ENCODE data around the gene SETD2.
"Not testable (repeated sequence)": the region's sequence is repeated elsewhere in the genome, so short reads cannot be mapped to it uniquely, and the experiment has no call there.

Gene SETD2

GRCh38 chr3:47193871-47194859 lies 30.3 kb upstream of the SETD2 start:
- 100% methylated on average over 2 of the region's 4 CpGs for WGBS (ENCODE audit: insufficient coverage)
- Histone ChIP-seq H3K4me1 (ENCODE audit: control extremely low read depth in 1 of 4, control insufficient read depth in 4 of 4, insufficient read depth in 4 of 4, low read length in 3 of 4) (no peaks in the 10 kb centered on the region), H3K27ac (ENCODE audit: insufficient read depth in 1 of 2, low read depth in 1 of 2, low read length in 2 of 2, poor library complexity in 1 of 2, severe bottlenecking in 2 of 2) (no peak overlapping the region), H3K36me3 (ENCODE audit: control insufficient read depth in 4 of 4, insufficient read depth in 4 of 4, low read length in 3 of 4) (no peaks in the 10 kb centered on the region), H3K27me3 (replicated peaks in 2 of 5; ENCODE audit: control insufficient read depth in 4 of 5, insufficient read depth in 5 of 5, low read length in 4 of 5) (no peaks in the 10 kb centered on the region), H3K4me3 (ENCODE audit: control insufficient read depth in 1 of 7, extremely low read depth in 1 of 7, insufficient read depth in 4 of 7, low read depth in 2 of 7, low read length in 6 of 7) (no peak overlapping the region), H3K9me3 (ENCODE audit: control extremely low read depth in 1 of 5, control insufficient read depth in 4 of 5, insufficient read depth in 2 of 5, low read depth in 1 of 5, low read length in 4 of 5) (peaks cover 0 to 3% (median 0%) of the 10 kb centered on the region in 5 experiments)
- CTCF ChIA-PET, result interaction anchor here (1.1 to 1.5 kb wide), 2 partner anchors 15 to 69 kb away, joined by 3 read pairs; no protein-coding TSS in a partner anchor
- no peak for DNase-seq
- POLR2A ChIA-PET, result interaction anchor here (0.7 to 1.0 kb wide), 3 partner anchors 17 to 30 kb away, joined by 3 to 5 read pairs (median 3); partner anchors contain the start of gene SETD2

GRCh38 chr3:47186285-47186684 lies 22.4 kb upstream of the SETD2 start:
- H3K9me3 ChIP-seq (ENCODE audit: control extremely low read depth in 1 of 5, control insufficient read depth in 4 of 5, insufficient read depth in 2 of 5, low read depth in 1 of 5, low read length in 4 of 5), result no peaks in the 10 kb centered on the region
- no peak overlapping the region for H3K27ac ChIP-seq (ENCODE audit: insufficient read depth in 1 of 2, low read depth in 1 of 2, low read length in 2 of 2, poor library complexity in 1 of 2, severe bottlenecking in 2 of 2)
- DNase-seq, result no peak
- no peaks in the 10 kb centered on the region for H3K4me1 ChIP-seq (ENCODE audit: control extremely low read depth in 1 of 4, control insufficient read depth in 4 of 4, insufficient read depth in 4 of 4, low read length in 3 of 4)
- no peaks in the 10 kb centered on the region for H3K36me3 ChIP-seq (ENCODE audit: control insufficient read depth in 4 of 4, insufficient read depth in 4 of 4, low read length in 3 of 4)
- H3K4me3 ChIP-seq (ENCODE audit: control insufficient read depth in 1 of 7, extremely low read depth in 1 of 7, insufficient read depth in 4 of 7, low read depth in 2 of 7, low read length in 6 of 7), result no peak overlapping the region
- H3K27me3 ChIP-seq (replicated peaks in 2 of 5; ENCODE audit: control insufficient read depth in 4 of 5, insufficient read depth in 5 of 5, low read length in 4 of 5), result no peaks in the 10 kb centered on the region
- POLR2A ChIA-PET, result interaction anchor here (1.1 kb wide), 1 partner anchor 20 kb away, joined by 3 read pairs; no protein-coding TSS in a partner anchor
- CTCF ChIA-PET, result no interaction called here
- 91% methylated on average over 1 of the region's 2 CpGs for WGBS (ENCODE audit: insufficient coverage)

GRCh38 chr3:47181685-47182084 lies 17.8 kb upstream of the SETD2 start:
- POLR2A ChIA-PET, result interaction anchor here (0.6 kb wide), 1 partner anchor 12 kb away, joined by 3 read pairs; no protein-coding TSS in a partner anchor
- H3K4me3 ChIP-seq (ENCODE audit: control insufficient read depth in 1 of 7, extremely low read depth in 1 of 7, insufficient read depth in 4 of 7, low read depth in 2 of 7, low read length in 6 of 7); H3K27ac ChIP-seq (ENCODE audit: insufficient read depth in 1 of 2, low read depth in 1 of 2, low read length in 2 of 2, poor library complexity in 1 of 2, severe bottlenecking in 2 of 2); DNase-seq; H3K36me3 ChIP-seq (ENCODE audit: control insufficient read depth in 4 of 4, insufficient read depth in 4 of 4, low read length in 3 of 4); H3K27me3 ChIP-seq (replicated peaks in 2 of 5; ENCODE audit: control insufficient read depth in 4 of 5, insufficient read depth in 5 of 5, low read length in 4 of 5); H3K9me3 ChIP-seq (ENCODE audit: control extremely low read depth in 1 of 5, control insufficient read depth in 4 of 5, insufficient read depth in 2 of 5, low read depth in 1 of 5, low read length in 4 of 5); H3K4me1 ChIP-seq (ENCODE audit: control extremely low read depth in 1 of 4, control insufficient read depth in 4 of 4, insufficient read depth in 4 of 4, low read length in 3 of 4); CTCF ChIA-PET: not testable (repeated sequence)
- 100% methylated on average over 4 of the region's 4 CpGs for WGBS (ENCODE audit: insufficient coverage)

GRCh38 chr3:47180011-47180410 lies 16.1 kb upstream of the SETD2 start:
- POLR2A ChIA-PET; H3K9me3 ChIP-seq (ENCODE audit: control extremely low read depth in 1 of 5, control insufficient read depth in 4 of 5, insufficient read depth in 2 of 5, low read depth in 1 of 5, low read length in 4 of 5); H3K27ac ChIP-seq (ENCODE audit: insufficient read depth in 1 of 2, low read depth in 1 of 2, low read length in 2 of 2, poor library complexity in 1 of 2, severe bottlenecking in 2 of 2); DNase-seq; H3K4me1 ChIP-seq (ENCODE audit: control extremely low read depth in 1 of 4, control insufficient read depth in 4 of 4, insufficient read depth in 4 of 4, low read length in 3 of 4); CTCF ChIA-PET; H3K36me3 ChIP-seq (ENCODE audit: control insufficient read depth in 4 of 4, insufficient read depth in 4 of 4, low read length in 3 of 4); H3K4me3 ChIP-seq (ENCODE audit: control insufficient read depth in 1 of 7, extremely low read depth in 1 of 7, insufficient read depth in 4 of 7, low read depth in 2 of 7, low read length in 6 of 7); H3K27me3 ChIP-seq (replicated peaks in 2 of 5; ENCODE audit: control insufficient read depth in 4 of 5, insufficient read depth in 5 of 5, low read length in 4 of 5): not testable (repeated sequence)
- 97% methylated on average over 11 of the region's 12 CpGs for WGBS (ENCODE audit: insufficient coverage)

GRCh38 chr3:47176582-47176981 lies 12.7 kb upstream of the SETD2 start:
- Histone ChIP-seq H3K27me3 (replicated peaks in 2 of 5; ENCODE audit: control insufficient read depth in 4 of 5, insufficient read depth in 5 of 5, low read length in 4 of 5) (no peaks in the 10 kb centered on the region), H3K4me1 (ENCODE audit: control extremely low read depth in 1 of 4, control insufficient read depth in 4 of 4, insufficient read depth in 4 of 4, low read length in 3 of 4) (no peaks in the 10 kb centered on the region), H3K36me3 (ENCODE audit: control insufficient read depth in 4 of 4, insufficient read depth in 4 of 4, low read length in 3 of 4) (peaks cover 0 to 6% (median 3%) of the 10 kb centered on the region in 4 experiments), H3K4me3 (ENCODE audit: control insufficient read depth in 1 of 7, extremely low read depth in 1 of 7, insufficient read depth in 4 of 7, low read depth in 2 of 7, low read length in 6 of 7) (no peak overlapping the region), H3K9me3 (ENCODE audit: control extremely low read depth in 1 of 5, control insufficient read depth in 4 of 5, insufficient read depth in 2 of 5, low read depth in 1 of 5, low read length in 4 of 5) (no peaks in the 10 kb centered on the region), H3K27ac (ENCODE audit: insufficient read depth in 1 of 2, low read depth in 1 of 2, low read length in 2 of 2, poor library complexity in 1 of 2, severe bottlenecking in 2 of 2) (no peak overlapping the region)
- ChIA-PET POLR2A (no interaction called here), CTCF (no interaction called here)
- WGBS (ENCODE audit: insufficient coverage), result 97% methylated on average over 4 of the region's 5 CpGs
- no peak for DNase-seq

- peak overlapping the region; percentile 89 to 99 (median 94) for H3K4me3 ChIP-seq (ENCODE audit: control insufficient read depth in 1 of 7, extremely low read depth in 1 of 7, insufficient read depth in 4 of 7, low read depth in 2 of 7, low read length in 6 of 7)
- peak; percentile 35 to 67 (median 60) for DNase-seq
- H3K4me1 ChIP-seq (ENCODE audit: control extremely low read depth in 1 of 4, control insufficient read depth in 4 of 4, insufficient read depth in 4 of 4, low read length in 3 of 4), result peaks cover 18 to 51% (median 42%) of the 10 kb centered on the region in 4 experiments
- H3K27ac ChIP-seq (ENCODE audit: insufficient read depth in 1 of 2, low read depth in 1 of 2, low read length in 2 of 2, poor library complexity in 1 of 2, severe bottlenecking in 2 of 2), result peak overlapping the region; percentile 92 to 95
- H3K36me3 ChIP-seq (ENCODE audit: control insufficient read depth in 4 of 4, insufficient read depth in 4 of 4, low read length in 3 of 4), result peaks cover 0 to 6% (median 0%) of the 10 kb centered on the region in 4 experiments
- WGBS (ENCODE audit: insufficient coverage), result 0% methylated on average over 80 of the region's 106 CpGs
- ChIA-PET CTCF (interaction anchor here (1.0 to 2.3 kb wide), 6 partner anchors 11 to 131 kb away, joined by 3 to 11 read pairs (median 4); no protein-coding TSS in a partner anchor), POLR2A (interaction anchor here (0.5 to 1.7 kb wide), 8 partner anchors 9 to 50 kb away, joined by 3 to 11 read pairs (median 3); no protein-coding TSS in a partner anchor)
- no peaks in the 10 kb centered on the region for H3K9me3 ChIP-seq (ENCODE audit: control extremely low read depth in 1 of 5, control insufficient read depth in 4 of 5, insufficient read depth in 2 of 5, low read depth in 1 of 5, low read length in 4 of 5)
- H3K27me3 ChIP-seq (replicated peaks in 2 of 5; ENCODE audit: control insufficient read depth in 4 of 5, insufficient read depth in 5 of 5, low read length in 4 of 5), result no peaks in the 10 kb centered on the region
These were observed 525 bp downstream of the SETD2 start for GRCh38 chr3:47163169-47164006.
